IMR-90 (cell line): ENCODE data around the gene IFT43.

ENCODE experiments used
- RFX5 ChIP-seq: IDR thresholded peaks from 2 replicates; pipeline ENCODE4 v1.8.0; 2012; ENCODE audit warnings: low read depth, mild to moderate bottlenecking, low read length, moderate library complexity
- SMC3 ChIP-seq: fragments of 150-350 bp; IDR thresholded peaks from 2 replicates; pipeline ENCODE4 v1.6.1; 2016; ENCODE audit warnings: low read depth, mild to moderate bottlenecking, antibody characterized with exemption, low read length, moderate library complexity
- TF ChIP-seq, protein P1 (sequence below): conservative IDR thresholded peaks from 2 replicates; pipeline ENCODE4 v1.5.1; 2012; ENCODE audit warnings: mild to moderate bottlenecking, low read depth, low read length, improper control_type of control experiment

DNA sequence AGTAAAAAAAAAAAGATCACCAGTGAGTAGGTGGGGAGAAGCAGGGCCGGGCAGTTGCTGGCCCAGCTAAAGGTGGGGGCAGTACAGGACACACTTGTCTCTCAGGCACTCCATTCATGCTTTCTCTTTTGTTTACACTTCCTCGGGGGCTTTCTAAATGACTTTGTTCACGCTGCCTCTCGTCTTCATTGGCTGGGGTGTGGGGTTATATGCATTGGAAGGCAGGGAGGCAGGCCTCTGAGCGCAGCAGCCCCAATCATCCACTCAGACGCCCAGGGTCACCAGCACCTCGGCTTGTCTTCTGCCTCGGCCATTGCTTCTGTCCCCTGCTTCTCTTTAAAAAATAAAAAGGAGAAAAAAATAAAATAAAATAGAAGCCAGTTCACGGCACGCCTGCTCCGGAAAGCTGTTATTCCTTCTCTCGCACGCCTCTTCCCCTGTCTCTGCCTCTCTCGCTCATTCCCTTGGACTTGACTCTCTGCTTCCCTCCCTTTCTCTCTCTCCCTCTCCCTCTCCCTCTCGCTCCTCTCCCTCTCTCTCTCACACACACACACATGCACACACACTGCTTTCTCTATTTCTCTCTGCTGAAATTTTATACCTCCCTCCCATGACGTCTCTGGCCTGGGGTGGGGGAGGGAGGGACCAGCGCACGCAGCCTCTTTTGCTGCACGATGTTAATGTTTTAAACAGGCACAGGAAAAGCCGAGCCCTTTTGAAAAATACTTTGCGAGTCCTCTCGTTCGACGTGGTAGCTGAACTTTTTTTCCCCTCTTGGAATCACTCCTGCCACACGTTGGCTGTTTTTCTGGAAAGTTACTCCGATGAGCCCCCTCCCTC lies 3.9 kb upstream of the IFT43 start, which contains the start of gene TGFB3:
- TF ChIP-seq, protein P1, sequence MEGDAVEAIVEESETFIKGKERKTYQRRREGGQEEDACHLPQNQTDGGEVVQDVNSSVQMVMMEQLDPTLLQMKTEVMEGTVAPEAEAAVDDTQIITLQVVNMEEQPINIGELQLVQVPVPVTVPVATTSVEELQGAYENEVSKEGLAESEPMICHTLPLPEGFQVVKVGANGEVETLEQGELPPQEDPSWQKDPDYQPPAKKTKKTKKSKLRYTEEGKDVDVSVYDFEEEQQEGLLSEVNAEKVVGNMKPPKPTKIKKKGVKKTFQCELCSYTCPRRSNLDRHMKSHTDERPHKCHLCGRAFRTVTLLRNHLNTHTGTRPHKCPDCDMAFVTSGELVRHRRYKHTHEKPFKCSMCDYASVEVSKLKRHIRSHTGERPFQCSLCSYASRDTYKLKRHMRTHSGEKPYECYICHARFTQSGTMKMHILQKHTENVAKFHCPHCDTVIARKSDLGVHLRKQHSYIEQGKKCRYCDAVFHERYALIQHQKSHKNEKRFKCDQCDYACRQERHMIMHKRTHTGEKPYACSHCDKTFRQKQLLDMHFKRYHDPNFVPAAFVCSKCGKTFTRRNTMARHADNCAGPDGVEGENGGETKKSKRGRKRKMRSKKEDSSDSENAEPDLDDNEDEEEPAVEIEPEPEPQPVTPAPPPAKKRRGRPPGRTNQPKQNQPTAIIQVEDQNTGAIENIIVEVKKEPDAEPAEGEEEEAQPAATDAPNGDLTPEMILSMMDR, result no peak
- TF ChIP-seq RFX5 (no peak), SMC3 (peak; percentile 20; the same call in 1 of the 2 replicates)
